Breast epithelium (tissue), 3 donors: ENCODE measurements around the gene COX18.

Source experiments
- POLR2AphosphoS5 ChIP-seq, 3 donors: sonication (generic); formaldehyde crosslinking; IDR thresholded peaks; one replicate each; pipeline ENCODE4 v1.6.1; 2017; ENCODE audit warnings: antibody characterized with exemption in 3 of 3
- TF ChIP-seq, protein P1 (sequence below), 3 donors: fragments of 450-650 bp; IDR thresholded peaks; one replicate each; pipeline ENCODE4 v1.5.1; 2016 to 2017; ENCODE audit warnings: antibody characterized with exemption in 3 of 3, mild to moderate bottlenecking in 3 of 3, moderate library complexity in 3 of 3

DNA sequence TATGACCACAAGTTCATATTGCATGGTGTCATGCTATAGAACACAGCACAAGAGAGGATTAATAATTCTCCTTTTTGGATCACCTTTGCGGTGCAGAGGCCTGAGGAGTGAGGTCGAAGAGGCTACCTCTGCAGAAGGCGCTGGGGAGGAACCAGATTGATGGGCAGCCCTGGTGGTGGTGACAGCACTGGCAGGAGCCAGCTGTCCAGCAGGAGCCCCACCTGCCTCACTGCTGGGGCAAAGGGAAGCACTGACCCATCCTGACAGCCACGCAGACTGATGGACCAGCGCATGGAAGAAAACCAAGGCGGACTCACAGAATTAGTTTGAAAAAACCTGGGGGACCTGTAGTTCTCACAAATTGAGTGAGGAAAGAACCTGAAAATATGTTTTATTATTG lies 50.9 kb downstream of the COX18 start:
- TF ChIP-seq, protein P1, sequence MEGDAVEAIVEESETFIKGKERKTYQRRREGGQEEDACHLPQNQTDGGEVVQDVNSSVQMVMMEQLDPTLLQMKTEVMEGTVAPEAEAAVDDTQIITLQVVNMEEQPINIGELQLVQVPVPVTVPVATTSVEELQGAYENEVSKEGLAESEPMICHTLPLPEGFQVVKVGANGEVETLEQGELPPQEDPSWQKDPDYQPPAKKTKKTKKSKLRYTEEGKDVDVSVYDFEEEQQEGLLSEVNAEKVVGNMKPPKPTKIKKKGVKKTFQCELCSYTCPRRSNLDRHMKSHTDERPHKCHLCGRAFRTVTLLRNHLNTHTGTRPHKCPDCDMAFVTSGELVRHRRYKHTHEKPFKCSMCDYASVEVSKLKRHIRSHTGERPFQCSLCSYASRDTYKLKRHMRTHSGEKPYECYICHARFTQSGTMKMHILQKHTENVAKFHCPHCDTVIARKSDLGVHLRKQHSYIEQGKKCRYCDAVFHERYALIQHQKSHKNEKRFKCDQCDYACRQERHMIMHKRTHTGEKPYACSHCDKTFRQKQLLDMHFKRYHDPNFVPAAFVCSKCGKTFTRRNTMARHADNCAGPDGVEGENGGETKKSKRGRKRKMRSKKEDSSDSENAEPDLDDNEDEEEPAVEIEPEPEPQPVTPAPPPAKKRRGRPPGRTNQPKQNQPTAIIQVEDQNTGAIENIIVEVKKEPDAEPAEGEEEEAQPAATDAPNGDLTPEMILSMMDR (IDR thresholded peaks at IDR 0.05): no peak
- no peak for TF ChIP-seq POLR2AphosphoS5 (IDR thresholded peaks at IDR 0.05)
